GM12892 (cell line): ENCODE data around the gene IMMP2L.

Experiments used
- POLR2A ChIP-seq: IDR thresholded peaks from 2 replicates; pipeline ENCODE4 v1.6.1; 2011; ENCODE audit warnings: low read depth, low read length, control low read depth
- POLR2AphosphoS5 ChIP-seq: IDR thresholded peaks from 2 replicates; pipeline ENCODE4 v1.6.1; 2011; ENCODE audit warnings: low read depth, low read length, control low read depth
- TAF1 ChIP-seq: IDR thresholded peaks from 2 replicates; pipeline ENCODE4 v1.6.1; 2011; ENCODE audit warnings: low read depth, mild to moderate bottlenecking, control low read depth, low read length, borderline replicate concordance

DNA sequence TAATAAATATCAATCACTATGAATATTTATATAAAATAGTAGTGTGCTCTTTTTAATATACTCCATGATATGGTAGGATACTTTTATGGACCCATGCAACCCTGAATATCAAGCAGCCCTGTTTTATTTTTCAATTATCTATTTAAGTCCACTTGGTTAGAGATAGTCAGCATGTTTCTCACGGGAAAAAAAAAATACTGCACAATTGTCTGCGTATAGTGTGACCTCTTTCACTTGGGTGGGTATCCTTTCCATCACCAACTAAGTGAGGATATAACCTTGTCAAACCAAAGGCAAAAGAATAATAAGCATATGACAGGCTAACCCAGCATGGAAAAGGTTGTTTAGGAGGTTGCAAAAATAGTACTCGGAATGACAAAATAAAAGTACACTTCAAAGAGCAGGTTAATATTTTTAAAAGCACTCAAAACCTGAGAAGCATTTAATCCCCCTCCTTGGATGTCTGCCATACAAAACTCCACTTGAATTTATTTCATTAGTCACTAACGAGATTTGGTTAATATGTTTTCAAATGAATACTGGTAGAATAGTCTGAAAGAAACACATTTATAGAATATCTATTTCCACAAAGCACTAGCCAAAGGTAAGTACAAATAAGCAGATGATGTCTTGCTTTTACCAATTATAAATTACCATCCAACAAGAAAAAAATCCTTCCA lies 76.5 kb downstream of the IMMP2L start:
- TF ChIP-seq TAF1, result no peak
- no peak for TF ChIP-seq POLR2A
- TF ChIP-seq POLR2AphosphoS5, result no peak
